Endodermal cell (in vitro differentiated cells): ENCODE measurements around the gene TMEM185B. TPM values are rescaled to one million over a fixed set of nuclear protein-coding genes. Genes with fewer than 3 reads are reported as not detected.

Source experiments
- DNase-seq: peaks from one replicate; pipeline ENCODE4 v3.0.0-alpha.2; 2017
- H3K27ac ChIP-seq: 2 replicates; pipeline ENCODE4 v1.5.1; 2013; ENCODE audit warnings: mild to moderate bottlenecking, low read depth, low read length, moderate library complexity
- H3K27me3 ChIP-seq: 2 replicates; pipeline ENCODE4 v1.6.1; 2013; ENCODE audit warnings: mild to moderate bottlenecking, low read length, moderate library complexity; ENCODE audit not compliant: insufficient read depth, control insufficient read depth, poor library complexity, severe bottlenecking
- H3K36me3 ChIP-seq: 2 replicates; pipeline ENCODE4 v1.7.0; 2013; ENCODE audit warnings: mild to moderate bottlenecking, low read length, moderate library complexity; ENCODE audit not compliant: control insufficient read depth, insufficient read depth
- H3K4me1 ChIP-seq: one replicate; pipeline ENCODE4 v1.7.0; 2013; ENCODE audit warnings: low read length; ENCODE audit not compliant: control insufficient read depth, insufficient read depth
- H3K4me3 ChIP-seq: 2 replicates; pipeline ENCODE4 v1.5.1; 2013; ENCODE audit warnings: mild to moderate bottlenecking, low read length, moderate library complexity
- H3K9ac ChIP-seq: 2 replicates; pipeline ENCODE4 v1.6.1; 2013; ENCODE audit warnings: mild to moderate bottlenecking, low read length, moderate library complexity; ENCODE audit not compliant: poor library complexity, severe bottlenecking; ENCODE audit errors: extremely low read depth
- H3K9me3 ChIP-seq: 2 replicates; pipeline ENCODE4 v1.6.1; 2013; ENCODE audit warnings: mild to moderate bottlenecking, low read length, moderate library complexity; ENCODE audit not compliant: control insufficient read depth
- H3K27ac Mint-ChIP-seq: 2 replicates; pipeline ENCODE4 v1.8.0; 2020; ENCODE audit warnings: mixed read lengths
- H3K27me3 Mint-ChIP-seq: 2 replicates; pipeline ENCODE4 v1.8.0; 2021; ENCODE audit warnings: mild to moderate bottlenecking, mixed read lengths; ENCODE audit not compliant: insufficient read depth
- H3K36me3 Mint-ChIP-seq: 2 replicates; pipeline ENCODE4 v1.8.0; 2020; ENCODE audit warnings: low read depth, mixed read lengths
- H3K4me1 Mint-ChIP-seq: 2 replicates; pipeline ENCODE4 v1.8.0; 2020; ENCODE audit warnings: mixed read lengths
- H3K4me3 Mint-ChIP-seq: 2 replicates; pipeline ENCODE4 v1.8.0; 2020; ENCODE audit warnings: mild to moderate bottlenecking, moderate library complexity, mixed read lengths
- H3K9me3 Mint-ChIP-seq: 2 replicates; pipeline ENCODE4 v1.8.0; 2020; ENCODE audit warnings: mild to moderate bottlenecking, mixed read lengths
- CTCF ChIP-seq: fragments of 200-600 bp; sonication (generic); conservative IDR thresholded peaks from 2 replicates; pipeline ENCODE4 v1.5.0; 2021; ENCODE audit warnings: antibody characterized with exemption, mild to moderate bottlenecking
- WGBS, 2 experiments: methylation state at CpG; one replicate each; pipeline versions ENCODE4 v1.1.5 to v1.1.7; 2013; ENCODE audit warnings: missing lambda C conversion rate in 2 of 2, mixed read lengths in 1 of 2; ENCODE audit not compliant: insufficient coverage in 1 of 2, insufficient read length in 1 of 2; 5-methylcytosine and 5-hydroxymethylcytosine counted together
- total RNA-seq, 2 donors: library from RNA; stranded (reverse); fragmentation: NEBNext Ultra II Directional in 1 of 2; extraction: Animal tissue kit (Norgen Biotek cat#: 25700) in 1 of 2; gene quantifications; 2 replicates in 1 of 2; 3 replicates in 1 of 2; pipeline ENCODE4 v1.2.1, GENCODE V29; 2021

The TMEM185B gene
- total RNA-seq, 2 donors from 2014 or later: 19.5 to 22.9 TPM

- Histone ChIP-seq H3K27ac (no peak overlapping the region), H3K4me3 (no peak overlapping the region), H3K36me3 (no peaks in the 10 kb centered on the region), H3K9ac (no peak overlapping the region), H3K9me3 (no peaks in the 10 kb centered on the region), H3K4me1 (peaks cover 4% of the 10 kb centered on the region), H3K27me3 (peaks cover 16% of the 10 kb centered on the region)
- 81 to 88% methylated on average over 7 to 14 of the region's 15 CpGs for WGBS, 2 experiments
- H3K4me1 Mint-ChIP-seq: peaks cover 29% of the 10 kb centered on the region
- H3K27me3 Mint-ChIP-seq: peaks cover 34% of the 10 kb centered on the region
- peak; percentile 67 for DNase-seq
- no peaks in the 10 kb centered on the region for H3K36me3 Mint-ChIP-seq
- TF ChIP-seq CTCF: no peak
- no peak overlapping the region for H3K4me3 Mint-ChIP-seq
- no peak overlapping the region for H3K27ac Mint-ChIP-seq
- no peaks in the 10 kb centered on the region for H3K9me3 Mint-ChIP-seq
Observed at GRCh38 chr2:120245520-120246332, 22.5 kb upstream of the TMEM185B start.

- H3K27me3 Mint-ChIP-seq: peaks cover 26% of the 10 kb centered on the region
- no peaks in the 10 kb centered on the region for H3K9me3 Mint-ChIP-seq
- peaks cover 4% of the 10 kb centered on the region for H3K4me1 ChIP-seq
- no peak overlapping the region for H3K27ac ChIP-seq
- H3K4me1 Mint-ChIP-seq: peaks cover 30% of the 10 kb centered on the region
- H3K9me3 ChIP-seq: no peaks in the 10 kb centered on the region
- no peak for TF ChIP-seq CTCF
- H3K36me3 Mint-ChIP-seq: no peaks in the 10 kb centered on the region
- no peak overlapping the region for H3K4me3 ChIP-seq
- WGBS, 2 experiments: 86% methylated on average over 12 of the region's 12 CpGs
- no peaks in the 10 kb centered on the region for H3K36me3 ChIP-seq
- peak; percentile 48 for DNase-seq
- H3K4me3 Mint-ChIP-seq: no peak overlapping the region
- H3K27me3 ChIP-seq: peaks cover 8% of the 10 kb centered on the region
- H3K27ac Mint-ChIP-seq: no peak overlapping the region
- H3K9ac ChIP-seq: no peak overlapping the region
Observed at GRCh38 chr2:120244656-120245519, 21.7 kb upstream of the TMEM185B start.

GRCh38 chr2:120243875-120244553 is 20.8 kb upstream of the TMEM185B start:
- peak; percentile 49 for DNase-seq
- no peak overlapping the region for H3K27ac ChIP-seq
- H3K4me3 ChIP-seq: no peak overlapping the region
- Mint-ChIP-seq H3K27ac (no peak overlapping the region), H3K27me3 (peaks cover 18% of the 10 kb centered on the region), H3K4me3 (no peak overlapping the region), H3K36me3 (no peaks in the 10 kb centered on the region), H3K4me1 (peaks cover 38% of the 10 kb centered on the region), H3K9me3 (no peaks in the 10 kb centered on the region)
- peaks cover 9% of the 10 kb centered on the region for H3K4me1 ChIP-seq
- H3K9me3 ChIP-seq: no peaks in the 10 kb centered on the region
- TF ChIP-seq CTCF: no peak
- H3K36me3 ChIP-seq: no peaks in the 10 kb centered on the region
- no peaks in the 10 kb centered on the region for H3K27me3 ChIP-seq
- 80 to 96% methylated on average over 6 to 9 of the region's 9 CpGs for WGBS, 2 experiments
- no peak overlapping the region for H3K9ac ChIP-seq
